ENCODE results near the gene DLG4. TPM values are rescaled to one million over a fixed set of nuclear protein-coding genes. Genes with fewer than 3 reads are reported as not detected.

DLG4 gene
- total RNA-seq, 1 donor from 2014 or later, result 46.1 TPM

GRCh38 chr17:7208754-7209460 lies 10.7 kb downstream of the DLG4 start:
- DNase-seq (ENCODE audit: extremely low spot score, unreplicated experiment), result no peak
- Mint-ChIP-seq H3K36me3 (peaks cover 7% of the 10 kb centered on the region), H3K4me3 (peak overlapping the region; percentile 47)

GRCh38 chr17:7208027-7208571 lies 11.5 kb downstream of the DLG4 start:
- no peaks in the 10 kb centered on the region for H3K9me3 Mint-ChIP-seq
- peak overlapping the region; percentile 47 for H3K4me3 Mint-ChIP-seq
- no peak overlapping the region for H3K27ac Mint-ChIP-seq
- peaks cover 22% of the 10 kb centered on the region for H3K27me3 Mint-ChIP-seq
- peaks cover 3% of the 10 kb centered on the region for H3K36me3 Mint-ChIP-seq
- no peak for DNase-seq (ENCODE audit: extremely low spot score, unreplicated experiment)
- peaks cover 54% of the 10 kb centered on the region for H3K4me1 Mint-ChIP-seq (ENCODE audit: unreplicated experiment)
- TF ChIP-seq CTCF (conservative IDR thresholded peaks at IDR 0.05), result no peak

More at GRCh38 chr17:7208754-7209460, 10.7 kb downstream of the DLG4 start:
- Mint-ChIP-seq H3K27me3 (peaks cover 29% of the 10 kb centered on the region), H3K27ac (no peak overlapping the region), H3K9me3 (no peaks in the 10 kb centered on the region), H3K4me1 (ENCODE audit: unreplicated experiment) (peaks cover 58% of the 10 kb centered on the region)
- no peak for TF ChIP-seq CTCF (conservative IDR thresholded peaks at IDR 0.05)

GRCh38 chr17:7207120-7208001 lies 12.3 kb downstream of the DLG4 start:
- no peak for DNase-seq (ENCODE audit: extremely low spot score, unreplicated experiment)
- Mint-ChIP-seq H3K36me3 (peaks cover 5% of the 10 kb centered on the region), H3K27me3 (peaks cover 20% of the 10 kb centered on the region), H3K4me3 (peak overlapping the region; percentile 46), H3K9me3 (no peaks in the 10 kb centered on the region), H3K4me1 (ENCODE audit: unreplicated experiment) (peaks cover 53% of the 10 kb centered on the region), H3K27ac (no peak overlapping the region)
- no peak for TF ChIP-seq CTCF (conservative IDR thresholded peaks at IDR 0.05)

DNA sequence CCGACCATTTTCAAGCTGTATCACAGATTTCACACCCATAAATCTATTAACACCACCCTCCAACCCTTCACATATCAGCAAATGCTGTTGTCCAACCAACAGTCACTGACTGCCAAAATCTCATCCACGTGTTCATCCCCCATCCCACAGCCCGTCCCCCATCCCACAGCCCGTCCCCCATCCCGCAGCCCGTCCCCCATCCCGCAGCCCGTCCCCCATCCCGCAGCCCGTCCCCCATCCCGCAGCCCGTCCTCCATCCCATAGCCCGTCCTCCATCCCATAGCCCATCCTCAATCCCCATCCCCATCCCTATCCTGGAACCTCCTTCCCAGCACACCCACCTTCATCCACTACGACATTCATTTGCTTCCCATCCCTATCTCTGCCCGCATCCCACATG lies 14.1 kb downstream of the DLG4 start:
- H3K36me3 Mint-ChIP-seq, result peaks cover 8% of the 10 kb centered on the region
- H3K9me3 Mint-ChIP-seq, result no peaks in the 10 kb centered on the region
- peaks cover 13% of the 10 kb centered on the region for H3K27me3 Mint-ChIP-seq
- H3K4me3 Mint-ChIP-seq, result peak overlapping the region; percentile 86
- no peak for TF ChIP-seq CTCF (conservative IDR thresholded peaks at IDR 0.05)
- DNase-seq (ENCODE audit: extremely low spot score, unreplicated experiment), result no peak
- peak overlapping the region; percentile 65 for H3K27ac Mint-ChIP-seq
- H3K4me1 Mint-ChIP-seq (ENCODE audit: unreplicated experiment), result peaks cover 45% of the 10 kb centered on the region

- Mint-ChIP-seq H3K36me3 (peaks cover 8% of the 10 kb centered on the region), H3K9me3 (no peaks in the 10 kb centered on the region), H3K4me1 (ENCODE audit: unreplicated experiment) (peaks cover 39% of the 10 kb centered on the region), H3K27me3 (peaks cover 6% of the 10 kb centered on the region), H3K4me3 (peak overlapping the region; percentile 86), H3K27ac (peak overlapping the region; percentile 65)
- no peak for TF ChIP-seq CTCF (conservative IDR thresholded peaks at IDR 0.05)
- DNase-seq (ENCODE audit: extremely low spot score, unreplicated experiment), result peak; percentile 89
Measured at GRCh38 chr17:7204828-7205461, 14.7 kb downstream of the DLG4 start.

Measured in type B pancreatic cell (in vitro differentiated cells).